B cell (primary cell): ENCODE results near the gene USF1.

Experiments
- EZH2 ChIP-seq: IDR thresholded peaks from 2 replicates; pipeline ENCODE4 v1.6.1; 2012; ENCODE audit warnings: borderline replicate concordance, low read depth, mild to moderate bottlenecking, moderate library complexity, low read length; ENCODE audit not compliant: insufficient read depth, poor library complexity, severe bottlenecking
- TF ChIP-seq, protein P1 (sequence below): fragments of 200-600 bp; IDR thresholded peaks from one replicate; pipeline ENCODE4 v1.8.0; 2022; ENCODE audit warnings: antibody characterized with exemption, mild to moderate bottlenecking

DNA sequence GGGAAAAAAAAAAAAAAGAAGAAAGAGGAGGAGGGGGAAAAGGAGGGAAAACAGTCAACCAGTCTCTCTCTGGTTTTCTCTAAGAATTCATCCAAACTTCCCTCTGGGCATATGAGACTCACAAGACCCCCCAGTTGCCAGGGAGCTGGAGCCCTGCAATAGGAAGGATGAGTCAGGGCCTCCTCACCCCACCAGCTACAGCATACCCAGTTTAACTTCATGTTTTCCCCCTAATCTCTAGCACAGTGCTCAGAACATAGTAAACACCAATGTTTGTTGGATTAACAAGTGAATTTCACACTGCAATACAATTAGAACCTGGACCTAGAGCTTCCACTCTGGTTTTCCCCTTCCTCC lies 32.7 kb downstream of the USF1 start:
- TF ChIP-seq, protein P1, sequence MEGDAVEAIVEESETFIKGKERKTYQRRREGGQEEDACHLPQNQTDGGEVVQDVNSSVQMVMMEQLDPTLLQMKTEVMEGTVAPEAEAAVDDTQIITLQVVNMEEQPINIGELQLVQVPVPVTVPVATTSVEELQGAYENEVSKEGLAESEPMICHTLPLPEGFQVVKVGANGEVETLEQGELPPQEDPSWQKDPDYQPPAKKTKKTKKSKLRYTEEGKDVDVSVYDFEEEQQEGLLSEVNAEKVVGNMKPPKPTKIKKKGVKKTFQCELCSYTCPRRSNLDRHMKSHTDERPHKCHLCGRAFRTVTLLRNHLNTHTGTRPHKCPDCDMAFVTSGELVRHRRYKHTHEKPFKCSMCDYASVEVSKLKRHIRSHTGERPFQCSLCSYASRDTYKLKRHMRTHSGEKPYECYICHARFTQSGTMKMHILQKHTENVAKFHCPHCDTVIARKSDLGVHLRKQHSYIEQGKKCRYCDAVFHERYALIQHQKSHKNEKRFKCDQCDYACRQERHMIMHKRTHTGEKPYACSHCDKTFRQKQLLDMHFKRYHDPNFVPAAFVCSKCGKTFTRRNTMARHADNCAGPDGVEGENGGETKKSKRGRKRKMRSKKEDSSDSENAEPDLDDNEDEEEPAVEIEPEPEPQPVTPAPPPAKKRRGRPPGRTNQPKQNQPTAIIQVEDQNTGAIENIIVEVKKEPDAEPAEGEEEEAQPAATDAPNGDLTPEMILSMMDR: no peak
- no peak for TF ChIP-seq EZH2
